Measurements from ENCODE around the gene ARL2.

The ARL2 gene

DNA sequence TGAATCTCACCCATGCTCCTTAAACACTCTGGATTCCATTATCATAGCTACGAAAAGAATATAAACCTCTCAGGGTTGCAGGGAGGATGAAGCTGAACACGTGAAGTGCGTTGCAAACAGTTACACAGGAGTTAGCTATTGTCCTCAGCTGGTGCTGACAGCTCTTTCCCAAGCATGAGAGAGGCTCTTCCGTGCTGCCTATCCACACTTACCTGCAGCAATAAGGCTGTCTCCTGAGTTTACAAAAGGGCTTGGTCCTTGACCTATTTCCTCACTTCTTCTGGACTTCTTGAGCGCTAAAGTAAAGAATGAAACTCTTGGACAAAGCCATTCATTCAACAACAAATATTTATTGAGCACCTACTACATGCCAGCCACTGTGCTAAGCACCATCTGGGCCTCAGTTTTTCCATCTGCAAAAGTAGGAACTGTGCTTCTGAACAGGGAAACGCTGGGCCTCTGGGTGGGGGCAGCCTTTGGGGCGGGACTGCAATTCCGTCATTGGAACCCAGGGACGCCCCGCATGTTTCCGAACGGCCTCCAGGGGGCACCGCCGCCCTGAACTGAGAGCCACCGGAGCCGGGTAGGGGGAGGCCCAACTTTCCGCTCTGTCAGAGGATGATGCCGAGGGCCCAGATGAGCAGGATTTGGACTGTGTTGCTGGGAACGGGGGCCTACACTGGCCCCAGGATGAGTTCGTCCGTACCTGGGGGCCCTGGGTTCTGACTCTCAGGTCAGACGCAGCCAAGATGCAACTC is 651 bp upstream of the ARL2 start:
- ChIA-PET CTCF (interaction anchor here (0.6 to 2.7 kb wide), 34 partner anchors 9 to 742 kb away, joined by 3 to 24 read pairs (median 4); partner anchors contain the start of genes BATF2, CAPN1, CDCA5 and FAU), POLR2A (interaction anchor here (0.6 to 1.9 kb wide), 9 partner anchors 9 to 135 kb away, joined by 3 to 7 read pairs (median 4); partner anchors contain the start of genes EHD1, FAU, MRPL49 and SAC3D1)
- H3K4me3 ChIP-seq (ENCODE audit: low read depth, low read length) = peak overlapping the region; percentile 77
- TF ChIP-seq ZNF571 (tag by site-specific recombination; IDR thresholded peaks at IDR 0.05) (no peak), ZNF624 (tag by site-specific recombination; IDR thresholded peaks at IDR 0.05) (no peak), ZNF121 (tag by site-specific recombination; IDR thresholded peaks at IDR 0.05) (no peak), ZNF560 (tag by site-specific recombination; IDR thresholded peaks at IDR 0.05; ENCODE audit: borderline replicate concordance) (no peak), ZNF600 (tag by site-specific recombination; IDR thresholded peaks at IDR 0.05) (peak; percentile 94), ZNF510 (tag by site-specific recombination; IDR thresholded peaks at IDR 0.05; ENCODE audit: insufficient replicate concordance) (no peak), ZNF274 (IDR thresholded peaks at IDR 0.05; ENCODE audit: low read length) (no peak), ZNF274 (tag by site-specific recombination; IDR thresholded peaks at IDR 0.05; ENCODE audit: borderline replicate concordance) (no peak), KLF1 (tag by site-specific recombination; IDR thresholded peaks at IDR 0.05) (peak; percentile 18; the same call in 1 of the 2 replicates), ZNF155 (tag by site-specific recombination; IDR thresholded peaks at IDR 0.05) (no peak), ZNF654 (tag by site-specific recombination; IDR thresholded peaks at IDR 0.05; ENCODE audit: low read depth) (peak; percentile 56), SP3 (tag by site-specific recombination; IDR thresholded peaks at IDR 0.05) (peak; percentile 54), ZNF184 (tag by site-specific recombination; IDR thresholded peaks at IDR 0.05) (0 out of 2 replicates have a peak, but pooled peaks have one; percentile 10), ZNF792 (tag by site-specific recombination; IDR thresholded peaks at IDR 0.05) (no peak), ZBTB17 (tag by site-specific recombination; IDR thresholded peaks at IDR 0.05) (peak; percentile 89), KLF16 (tag by site-specific recombination; IDR thresholded peaks at IDR 0.05) (no peak), ZFP69B (tag by site-specific recombination; IDR thresholded peaks at IDR 0.05) (no peak; the same call in 1 of the 2 replicates), ZNF214 (tag by site-specific recombination; IDR thresholded peaks at IDR 0.05; ENCODE audit: borderline replicate concordance) (no peak), ZNF354C (tag by site-specific recombination; IDR thresholded peaks at IDR 0.05; ENCODE audit: borderline replicate concordance, low read depth) (no peak), ZNF664 (tag by site-specific recombination; IDR thresholded peaks at IDR 0.05) (peak; percentile 95), KLF8 (tag by site-specific recombination; IDR thresholded peaks at IDR 0.05) (peak; percentile 63; the same call in 1 of the 2 replicates), BCL11A (tag by site-specific recombination; IDR thresholded peaks at IDR 0.05; ENCODE audit: low read depth) (no peak)
- TF ChIP-seq, protein P1, sequence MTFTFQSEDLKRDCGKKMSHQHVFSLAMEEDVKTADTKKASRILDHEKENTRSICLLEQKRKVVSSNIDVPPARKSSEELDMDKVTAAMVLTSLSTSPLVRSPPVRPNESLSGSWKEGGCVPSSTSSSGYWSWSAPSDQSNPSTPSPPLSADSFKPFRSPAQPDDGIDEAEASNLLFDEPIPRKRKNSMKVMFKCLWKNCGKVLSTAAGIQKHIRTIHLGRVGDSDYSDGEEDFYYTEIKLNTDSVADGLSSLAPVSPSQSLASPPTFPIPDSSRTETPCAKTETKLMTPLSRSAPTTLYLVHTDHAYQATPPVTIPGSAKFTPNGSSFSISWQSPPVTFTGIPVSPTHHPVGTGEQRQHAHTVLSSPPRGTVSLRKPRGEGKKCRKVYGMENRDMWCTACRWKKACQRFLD (tag by site-specific recombination; IDR thresholded peaks at IDR 0.05) = no peak
- TF ChIP-seq, protein P2, sequence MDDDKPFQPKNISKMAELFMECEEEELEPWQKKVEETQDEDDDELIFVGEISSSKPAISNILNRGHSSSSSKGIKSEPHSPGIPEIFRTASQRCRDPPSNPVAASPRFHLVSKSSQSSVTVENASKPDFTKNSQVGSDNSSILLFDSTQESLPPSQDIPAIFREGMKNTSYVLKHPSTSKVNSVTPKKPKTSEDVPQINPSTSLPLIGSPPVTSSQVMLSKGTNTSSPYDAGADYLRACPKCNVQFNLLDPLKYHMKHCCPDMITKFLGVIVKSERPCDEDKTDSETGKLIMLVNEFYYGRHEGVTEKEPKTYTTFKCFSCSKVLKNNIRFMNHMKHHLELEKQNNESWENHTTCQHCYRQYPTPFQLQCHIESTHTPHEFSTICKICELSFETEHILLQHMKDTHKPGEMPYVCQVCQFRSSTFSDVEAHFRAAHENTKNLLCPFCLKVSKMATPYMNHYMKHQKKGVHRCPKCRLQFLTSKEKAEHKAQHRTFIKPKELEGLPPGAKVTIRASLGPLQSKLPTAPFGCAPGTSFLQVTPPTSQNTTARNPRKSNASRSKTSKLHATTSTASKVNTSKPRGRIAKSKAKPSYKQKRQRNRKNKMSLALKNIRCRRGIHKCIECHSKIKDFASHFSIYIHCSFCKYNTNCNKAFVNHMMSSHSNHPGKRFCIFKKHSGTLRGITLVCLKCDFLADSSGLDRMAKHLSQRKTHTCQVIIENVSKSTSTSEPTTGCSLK (tag by site-specific recombination; IDR thresholded peaks at IDR 0.05) = no peak
- TF ChIP-seq, protein P3, sequence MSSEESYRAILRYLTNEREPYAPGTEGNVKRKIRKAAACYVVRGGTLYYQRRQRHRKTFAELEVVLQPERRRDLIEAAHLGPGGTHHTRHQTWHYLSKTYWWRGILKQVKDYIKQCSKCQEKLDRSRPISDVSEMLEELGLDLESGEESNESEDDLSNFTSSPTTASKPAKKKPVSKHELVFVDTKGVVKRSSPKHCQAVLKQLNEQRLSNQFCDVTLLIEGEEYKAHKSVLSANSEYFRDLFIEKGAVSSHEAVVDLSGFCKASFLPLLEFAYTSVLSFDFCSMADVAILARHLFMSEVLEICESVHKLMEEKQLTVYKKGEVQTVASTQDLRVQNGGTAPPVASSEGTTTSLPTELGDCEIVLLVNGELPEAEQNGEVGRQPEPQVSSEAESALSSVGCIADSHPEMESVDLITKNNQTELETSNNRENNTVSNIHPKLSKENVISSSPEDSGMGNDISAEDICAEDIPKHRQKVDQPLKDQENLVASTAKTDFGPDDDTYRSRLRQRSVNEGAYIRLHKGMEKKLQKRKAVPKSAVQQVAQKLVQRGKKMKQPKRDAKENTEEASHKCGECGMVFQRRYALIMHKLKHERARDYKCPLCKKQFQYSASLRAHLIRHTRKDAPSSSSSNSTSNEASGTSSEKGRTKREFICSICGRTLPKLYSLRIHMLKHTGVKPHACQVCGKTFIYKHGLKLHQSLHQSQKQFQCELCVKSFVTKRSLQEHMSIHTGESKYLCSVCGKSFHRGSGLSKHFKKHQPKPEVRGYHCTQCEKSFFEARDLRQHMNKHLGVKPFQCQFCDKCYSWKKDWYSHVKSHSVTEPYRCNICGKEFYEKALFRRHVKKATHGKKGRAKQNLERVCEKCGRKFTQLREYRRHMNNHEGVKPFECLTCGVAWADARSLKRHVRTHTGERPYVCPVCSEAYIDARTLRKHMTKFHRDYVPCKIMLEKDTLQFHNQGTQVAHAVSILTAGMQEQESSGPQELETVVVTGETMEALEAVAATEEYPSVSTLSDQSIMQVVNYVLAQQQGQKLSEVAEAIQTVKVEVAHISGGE (tag by site-specific recombination; conservative IDR thresholded peaks at IDR 0.05; ENCODE audit: low read depth) = peak; percentile 36; the same call in 1 of the 2 replicates
- TF ChIP-seq, protein P4, sequence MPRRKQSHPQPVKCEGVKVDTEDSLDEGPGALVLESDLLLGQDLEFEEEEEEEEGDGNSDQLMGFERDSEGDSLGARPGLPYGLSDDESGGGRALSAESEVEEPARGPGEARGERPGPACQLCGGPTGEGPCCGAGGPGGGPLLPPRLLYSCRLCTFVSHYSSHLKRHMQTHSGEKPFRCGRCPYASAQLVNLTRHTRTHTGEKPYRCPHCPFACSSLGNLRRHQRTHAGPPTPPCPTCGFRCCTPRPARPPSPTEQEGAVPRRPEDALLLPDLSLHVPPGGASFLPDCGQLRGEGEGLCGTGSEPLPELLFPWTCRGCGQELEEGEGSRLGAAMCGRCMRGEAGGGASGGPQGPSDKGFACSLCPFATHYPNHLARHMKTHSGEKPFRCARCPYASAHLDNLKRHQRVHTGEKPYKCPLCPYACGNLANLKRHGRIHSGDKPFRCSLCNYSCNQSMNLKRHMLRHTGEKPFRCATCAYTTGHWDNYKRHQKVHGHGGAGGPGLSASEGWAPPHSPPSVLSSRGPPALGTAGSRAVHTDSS (tag by site-specific recombination; IDR thresholded peaks at IDR 0.05) = no peak
- TF ChIP-seq, protein P5, sequence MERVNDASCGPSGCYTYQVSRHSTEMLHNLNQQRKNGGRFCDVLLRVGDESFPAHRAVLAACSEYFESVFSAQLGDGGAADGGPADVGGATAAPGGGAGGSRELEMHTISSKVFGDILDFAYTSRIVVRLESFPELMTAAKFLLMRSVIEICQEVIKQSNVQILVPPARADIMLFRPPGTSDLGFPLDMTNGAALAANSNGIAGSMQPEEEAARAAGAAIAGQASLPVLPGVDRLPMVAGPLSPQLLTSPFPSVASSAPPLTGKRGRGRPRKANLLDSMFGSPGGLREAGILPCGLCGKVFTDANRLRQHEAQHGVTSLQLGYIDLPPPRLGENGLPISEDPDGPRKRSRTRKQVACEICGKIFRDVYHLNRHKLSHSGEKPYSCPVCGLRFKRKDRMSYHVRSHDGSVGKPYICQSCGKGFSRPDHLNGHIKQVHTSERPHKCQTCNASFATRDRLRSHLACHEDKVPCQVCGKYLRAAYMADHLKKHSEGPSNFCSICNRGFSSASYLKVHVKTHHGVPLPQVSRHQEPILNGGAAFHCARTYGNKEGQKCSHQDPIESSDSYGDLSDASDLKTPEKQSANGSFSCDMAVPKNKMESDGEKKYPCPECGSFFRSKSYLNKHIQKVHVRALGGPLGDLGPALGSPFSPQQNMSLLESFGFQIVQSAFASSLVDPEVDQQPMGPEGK (tag by site-specific recombination; IDR thresholded peaks at IDR 0.05) = 0 out of 2 replicates have a peak, but pooled peaks have one; percentile 94

More for the DNA sequence above, 651 bp upstream of the ARL2 start:
- no peaks in the 10 kb centered on the region for H3K4me1 ChIP-seq (ENCODE audit: control insufficient read depth, insufficient read depth, low read length)
- peaks cover 0 to 21% of the 10 kb centered on the region in 2 experiments; a peak in 2 of 3 replicates for H3K36me3 ChIP-seq (ENCODE audit: control insufficient read depth in 2 of 2, insufficient read depth in 1 of 2, low read length in 2 of 2)
- no peaks in the 10 kb centered on the region for H3K9me3 ChIP-seq (ENCODE audit: control insufficient read depth, insufficient read depth, low read depth, low read length)
- H3K27ac ChIP-seq (ENCODE audit: extremely low read depth, low read depth, low read length) = peak overlapping the region; percentile 86; the same call in 1 of the 2 replicates
